Prostate gland (tissue), 2 donors: ENCODE results near the gene HDAC10. TPM values are rescaled to one million over a fixed set of nuclear protein-coding genes. Genes with fewer than 3 reads are reported as not detected.

Experiments
- DNase-seq: peaks from one replicate; pipeline ENCODE4 v3.0.0-alpha.2; 2019; ENCODE audit warnings: low spot score
- H3K27ac ChIP-seq, 2 donors: fragments of 200-600 bp; sonication (generic); 2 replicates each; pipeline ENCODE4 v1.5.1; 2017 to 2019
- H3K27me3 ChIP-seq: fragments of 200-600 bp; sonication (generic); replicated peaks from 2 replicates; pipeline ENCODE4 v1.5.1; 2019; ENCODE audit not compliant: insufficient read depth
- H3K36me3 ChIP-seq, 2 donors: fragments of 200-600 bp; sonication (generic); 1 replicate in 1 of 2; 2 replicates in 1 of 2; pipeline versions ENCODE4 v1.5.1 to v1.8.1; 2017 to 2019
- H3K4me1 ChIP-seq: fragments of 200-600 bp; sonication (generic); replicated peaks from 2 replicates; pipeline ENCODE4 v1.5.1; 2019
- H3K4me3 ChIP-seq, 2 donors: fragments of 200-600 bp; sonication (generic); 2 replicates each; pipeline ENCODE4 v1.5.1; 2017 to 2019
- H3K9me3 ChIP-seq: fragments of 200-600 bp; sonication (generic); 2 replicates; pipeline ENCODE4 v1.5.1; 2017
- POLR2A ChIP-seq: fragments of 450-650 bp; IDR thresholded peaks from one replicate; pipeline ENCODE4 v1.6.1; 2016; ENCODE audit warnings: antibody characterized with exemption, mild to moderate bottlenecking
- POLR2AphosphoS5 ChIP-seq: sonication (generic); formaldehyde crosslinking; IDR thresholded peaks from one replicate; pipeline ENCODE4 v1.6.1; 2017; ENCODE audit warnings: antibody characterized with exemption
- WGBS: methylation state at CpG from one replicate; pipeline ENCODE4 v1.1.5; 2018; 5-methylcytosine and 5-hydroxymethylcytosine counted together
- intact Hi-C: fragments of 100-400 bp; cut with DNase I; formaldehyde crosslinking; loops from one replicate; pipeline ENCODE4 v1.14.2; 2022
- total RNA-seq, 2 donors: library from RNA; depleted of rRNA; stranded (reverse); fragments of >200 nt; gene quantifications; one replicate each; pipeline ENCODE4 v1.1.0, GENCODE V29; 2016
- TF ChIP-seq, protein P1 (sequence below), 4 experiments: fragments of 200-600 bp in 2 of 4; fragments of 450-650 bp in 2 of 4; sonication (generic) in 2 of 4; IDR thresholded peaks; 1 replicate in 3 of 4; 2 replicates in 1 of 4; pipeline ENCODE4 v1.5.1; 2016 to 2019; ENCODE audit warnings: antibody characterized with exemption in 4 of 4, mild to moderate bottlenecking in 2 of 4, moderate library complexity in 2 of 4

Gene HDAC10
- total RNA-seq, 2 donors from 2014 or later = 36.9 to 41.3 TPM

DNA sequence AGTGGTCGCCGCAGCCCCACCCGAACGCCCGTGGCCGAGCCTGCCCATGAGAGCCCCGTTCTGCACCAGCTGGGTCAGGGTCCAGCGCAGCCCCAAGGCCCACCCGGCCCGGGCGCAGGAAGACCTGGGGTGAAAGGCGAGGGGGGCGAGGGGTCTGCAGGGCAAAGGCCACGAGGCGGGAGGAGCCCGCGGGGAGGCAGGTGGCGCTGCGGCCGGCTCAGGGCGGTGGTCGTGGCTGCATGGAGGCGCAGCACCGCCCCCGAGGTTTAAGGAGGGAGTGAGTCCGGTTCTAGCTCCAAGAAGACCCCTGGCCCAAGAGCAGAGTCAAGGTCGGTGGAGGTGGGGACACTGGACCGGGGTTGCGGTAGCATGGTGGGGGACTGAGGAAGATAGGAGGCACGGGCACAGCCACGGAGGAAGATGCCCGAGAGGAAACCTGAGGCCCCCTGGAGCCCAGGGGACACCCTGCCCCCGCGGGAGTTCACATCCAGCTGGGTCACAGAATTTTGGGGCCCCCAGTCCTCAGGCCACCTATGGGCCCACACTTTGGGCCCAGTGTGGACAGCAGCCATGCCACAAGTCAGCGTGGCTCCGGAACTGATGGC, 514 bp upstream of the HDAC10 start:
- Histone ChIP-seq H3K4me3 (peak overlapping the region; percentile 47), H3K4me1 (peaks cover 12% of the 10 kb centered on the region), H3K27me3 (no peaks in the 10 kb centered on the region), H3K9me3 (no peaks in the 10 kb centered on the region), H3K36me3 (no peaks in the 10 kb centered on the region), H3K27ac (peak overlapping the region; percentile 59 to 62)
- WGBS = 16% methylated on average over 33 of the region's 36 CpGs
- TF ChIP-seq POLR2A = no peak
- intact Hi-C loops = loop anchor here (2.0 kb wide), 1 partner anchor 91 kb away; the partner anchor contains the start of gene PPP6R2
- no peak for DNase-seq

DNA sequence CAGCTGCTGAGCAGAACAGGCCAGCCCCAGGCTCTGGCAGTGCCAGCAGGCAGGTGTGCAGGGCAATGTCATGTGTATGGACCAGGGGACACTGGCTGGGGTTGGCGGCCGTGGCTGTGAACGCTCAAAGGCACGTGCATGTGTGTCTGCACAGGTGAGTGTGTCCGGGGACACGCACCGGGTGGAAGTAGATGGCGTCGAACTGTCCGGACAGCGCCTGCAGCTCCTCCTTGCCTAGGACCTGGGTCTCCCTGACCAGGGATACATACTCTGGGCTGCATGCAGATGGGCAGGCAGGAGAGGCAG, 863 bp downstream of the HDAC10 start:
- Histone ChIP-seq H3K4me3 (peak overlapping the region; percentile 47), H3K27ac (peak overlapping the region; percentile 59 to 62), H3K27me3 (no peaks in the 10 kb centered on the region), H3K4me1 (peaks cover 21% of the 10 kb centered on the region), H3K36me3 (no peaks in the 10 kb centered on the region), H3K9me3 (no peaks in the 10 kb centered on the region)
- 66% methylated on average over 11 of the region's 11 CpGs for WGBS
- intact Hi-C loops = no loop called here
- DNase-seq = no peak
- TF ChIP-seq POLR2AphosphoS5 (no peak), POLR2A (no peak)
- TF ChIP-seq, protein P1, sequence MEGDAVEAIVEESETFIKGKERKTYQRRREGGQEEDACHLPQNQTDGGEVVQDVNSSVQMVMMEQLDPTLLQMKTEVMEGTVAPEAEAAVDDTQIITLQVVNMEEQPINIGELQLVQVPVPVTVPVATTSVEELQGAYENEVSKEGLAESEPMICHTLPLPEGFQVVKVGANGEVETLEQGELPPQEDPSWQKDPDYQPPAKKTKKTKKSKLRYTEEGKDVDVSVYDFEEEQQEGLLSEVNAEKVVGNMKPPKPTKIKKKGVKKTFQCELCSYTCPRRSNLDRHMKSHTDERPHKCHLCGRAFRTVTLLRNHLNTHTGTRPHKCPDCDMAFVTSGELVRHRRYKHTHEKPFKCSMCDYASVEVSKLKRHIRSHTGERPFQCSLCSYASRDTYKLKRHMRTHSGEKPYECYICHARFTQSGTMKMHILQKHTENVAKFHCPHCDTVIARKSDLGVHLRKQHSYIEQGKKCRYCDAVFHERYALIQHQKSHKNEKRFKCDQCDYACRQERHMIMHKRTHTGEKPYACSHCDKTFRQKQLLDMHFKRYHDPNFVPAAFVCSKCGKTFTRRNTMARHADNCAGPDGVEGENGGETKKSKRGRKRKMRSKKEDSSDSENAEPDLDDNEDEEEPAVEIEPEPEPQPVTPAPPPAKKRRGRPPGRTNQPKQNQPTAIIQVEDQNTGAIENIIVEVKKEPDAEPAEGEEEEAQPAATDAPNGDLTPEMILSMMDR (IDR thresholded peaks at IDR 0.05) = no peak

- Histone ChIP-seq H3K36me3 (no peaks in the 10 kb centered on the region), H3K4me3 (peak overlapping the region in 1 of 2 donors; percentile 47), H3K27ac (no peak overlapping the region), H3K9me3 (no peaks in the 10 kb centered on the region), H3K27me3 (no peaks in the 10 kb centered on the region), H3K4me1 (peaks cover 21% of the 10 kb centered on the region)
- TF ChIP-seq POLR2A (no peak), POLR2AphosphoS5 (no peak)
- TF ChIP-seq, protein P1 (IDR thresholded peaks at IDR 0.05) = no peak
- 85% methylated on average over 29 of the region's 32 CpGs for WGBS
- intact Hi-C loops = no loop called here
- DNase-seq = no peak
These were observed 1.5 kb downstream of the HDAC10 start for GRCh38 chr22:50249341-50250248.

- no peak overlapping the region for H3K27ac ChIP-seq
- no peak overlapping the region for H3K4me3 ChIP-seq
- 83% methylated on average over 24 of the region's 29 CpGs for WGBS
- peaks cover 21% of the 10 kb centered on the region for H3K4me1 ChIP-seq
- intact Hi-C loops = no loop called here
- no peaks in the 10 kb centered on the region for H3K27me3 ChIP-seq
- TF ChIP-seq POLR2AphosphoS5 (no peak), POLR2A (no peak)
- H3K36me3 ChIP-seq = no peaks in the 10 kb centered on the region
- H3K9me3 ChIP-seq = no peaks in the 10 kb centered on the region
- no peak for DNase-seq
These were observed 2.6 kb downstream of the HDAC10 start for GRCh38 chr22:50248196-50249081.

DNA sequence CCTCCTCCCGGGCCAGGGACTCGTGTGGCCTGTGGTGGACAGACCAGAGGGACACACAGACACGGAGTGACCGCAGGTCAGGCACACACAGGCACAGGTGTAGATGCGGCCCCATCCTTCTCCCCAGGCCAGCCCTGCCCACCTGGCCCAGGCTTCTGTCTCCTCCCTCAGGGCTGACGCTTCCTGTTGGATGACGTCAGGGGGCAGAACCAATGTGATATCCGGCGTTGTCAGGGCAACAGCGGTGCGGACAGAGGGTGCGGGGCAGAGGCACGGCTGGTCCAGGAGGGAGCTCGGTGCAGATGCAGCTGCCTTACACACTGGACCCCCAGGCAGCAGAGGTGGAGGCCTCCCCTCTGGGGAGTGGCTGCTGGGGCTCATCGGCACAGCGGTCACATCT, 3.3 kb downstream of the HDAC10 start:
- WGBS = 37% methylated on average over 12 of the region's 16 CpGs

More for the DNA sequence above, 3.3 kb downstream of the HDAC10 start:
- Histone ChIP-seq H3K4me3 (no peak overlapping the region), H3K27me3 (no peaks in the 10 kb centered on the region), H3K27ac (no peak overlapping the region), H3K4me1 (peaks cover 24% of the 10 kb centered on the region), H3K36me3 (no peaks in the 10 kb centered on the region), H3K9me3 (no peaks in the 10 kb centered on the region)
- TF ChIP-seq POLR2A = no peak
- TF ChIP-seq POLR2AphosphoS5 = peak; percentile 12
- DNase-seq = no peak
- intact Hi-C loops = no loop called here
